PFSK-1 (cell line): ENCODE data around the gene TFPT.
A peak's percentile ranks its signal among the peaks of the same experiment; 100 is the strongest.

Source experiments
- FOXP2 ChIP-seq: optimal IDR thresholded peaks from 2 replicates; pipeline ENCODE3; 2011; ENCODE audit warnings: borderline replicate concordance, control low read depth, inconsistent platforms; ENCODE audit not compliant: insufficient read depth; ENCODE audit errors: extremely low read length, extremely low read depth
- POLR2AphosphoS5 ChIP-seq: IDR thresholded peaks from 2 replicates; pipeline ENCODE4 v1.6.1; 2012; ENCODE audit warnings: low read depth, mild to moderate bottlenecking, control low read depth, low read length, moderate library complexity
- REST ChIP-seq, 2 experiments: IDR thresholded peaks; 2 replicates each; pipeline versions ENCODE4 v1.6.1 to v1.8.0; 2011 to 2012; ENCODE audit warnings: low read depth in 2 of 2, low read length in 2 of 2, control low read depth in 1 of 2, inconsistent platforms in 1 of 2, mild to moderate bottlenecking in 1 of 2, moderate library complexity in 1 of 2; ENCODE audit not compliant: insufficient read depth in 1 of 2
- SIN3A ChIP-seq: IDR thresholded peaks from 2 replicates; pipeline ENCODE4 v1.6.1; 2012; ENCODE audit warnings: mild to moderate bottlenecking, low read length, moderate library complexity, borderline replicate concordance; ENCODE audit not compliant: insufficient read depth
- TAF1 ChIP-seq: IDR thresholded peaks from 2 replicates; pipeline ENCODE4 v1.6.1; 2012; ENCODE audit warnings: low read length, control low read depth, borderline replicate concordance; ENCODE audit not compliant: insufficient read depth

TFPT gene

GRCh38 chr19:54104998-54105715 lies 10.3 kb downstream of the TFPT start:
- TF ChIP-seq SIN3A = no peak
- TF ChIP-seq FOXP2 = no peak
- TF ChIP-seq REST (IDR thresholded peaks at IDR 0.05; ENCODE audit: insufficient read depth in 1 of 2, low read depth in 2 of 2, low read length in 2 of 2) = no peak
- TF ChIP-seq TAF1 = no peak
- no peak for TF ChIP-seq POLR2AphosphoS5

- TF ChIP-seq SIN3A = no peak
- 0 out of 4 replicates have a peak, but pooled peaks of 1 of the 2 experiments have one; percentile 25 for TF ChIP-seq REST (IDR thresholded peaks at IDR 0.05; ENCODE audit: insufficient read depth in 1 of 2, low read depth in 2 of 2, low read length in 2 of 2)
- peak; percentile 93 for TF ChIP-seq POLR2AphosphoS5
- peak; percentile 94; the same call in 1 of the 2 replicates for TF ChIP-seq TAF1
- peak; percentile 72 for TF ChIP-seq FOXP2
Measured at GRCh38 chr19:54102421-54103169, 12.9 kb downstream of the TFPT start, which contains the start of gene NDUFA3. Gene NDUFA3, plus strand, starts transcription at chr19:54102855. Its CDS starts 24 bp downstream, at chr19:54102879.

- TF ChIP-seq POLR2AphosphoS5 = no peak
- no peak for TF ChIP-seq TAF1
- no peak for TF ChIP-seq FOXP2
- TF ChIP-seq REST (IDR thresholded peaks at IDR 0.05; ENCODE audit: insufficient read depth in 1 of 2, low read depth in 2 of 2, low read length in 2 of 2) = no peak
- no peak for TF ChIP-seq SIN3A
Measured at GRCh38 chr19:54100561-54100960, 14.9 kb downstream of the TFPT start, which contains the start of gene OSCAR. Gene OSCAR, minus strand, starts transcription at chr19:54100803. Its CDS starts 11 bp downstream, at chr19:54100792.

GRCh38 chr19:54099190-54099902 lies 16.1 kb downstream of the TFPT start:
- TF ChIP-seq FOXP2 (no peak), POLR2AphosphoS5 (no peak), SIN3A (no peak), TAF1 (no peak)

GRCh38 chr19:54096617-54097106 lies 18.8 kb downstream of the TFPT start:
- TF ChIP-seq FOXP2 = no peak
- no peak for TF ChIP-seq REST (IDR thresholded peaks at IDR 0.05; ENCODE audit: insufficient read depth in 1 of 2, low read depth in 2 of 2, low read length in 2 of 2)
- TF ChIP-seq SIN3A = no peak
- no peak for TF ChIP-seq TAF1
